Fibroblast of lung (primary cell): ENCODE measurements around the gene EEF2K. TPM values are rescaled to one million over a fixed set of nuclear protein-coding genes. Genes with fewer than 3 reads are reported as not detected.

Source experiments
- DNase-seq, 2 donors: peaks; one replicate each; pipeline versions ENCODE4 v3.0.0 to v3.0.0-alpha.2; 2010; ENCODE audit warnings: low read depth in 2 of 2
- H2AFZ ChIP-seq: 2 replicates; pipeline ENCODE4 v1.5.1; 2012; ENCODE audit warnings: low read length, control low read depth, inconsistent platforms
- H3K27ac ChIP-seq: 2 replicates; pipeline ENCODE4 v1.5.1; 2011; ENCODE audit warnings: low read length, control low read depth; ENCODE audit not compliant: insufficient read depth
- H3K27me3 ChIP-seq: 2 replicates; pipeline ENCODE4 v1.5.1; 2011; ENCODE audit warnings: mild to moderate bottlenecking, low read length; ENCODE audit not compliant: control insufficient read depth, insufficient read depth
- H3K36me3 ChIP-seq: 2 replicates; pipeline ENCODE4 v1.5.1; 2011; ENCODE audit warnings: low read length; ENCODE audit not compliant: control insufficient read depth, insufficient read depth
- H3K4me1 ChIP-seq: 2 replicates; pipeline ENCODE4 v1.5.1; 2011; ENCODE audit warnings: low read length; ENCODE audit not compliant: control insufficient read depth, insufficient read depth; ENCODE audit errors: extremely low read depth
- H3K4me2 ChIP-seq: 2 replicates; pipeline ENCODE4 v1.5.1; 2011; ENCODE audit warnings: low read length, control low read depth; ENCODE audit not compliant: insufficient read depth; ENCODE audit errors: extremely low read depth
- H3K4me3 ChIP-seq, 4 experiments: fragments of 200-600 bp in 1 of 4; sonication (generic) in 1 of 4; replicated peaks in 1 of 4; 2 replicates each; pipeline ENCODE4 v1.5.1; 2011 to 2016; ENCODE audit warnings: low read length in 4 of 4, low read depth in 3 of 4, mild to moderate bottlenecking in 3 of 4, control low read depth in 2 of 4, inconsistent platforms in 1 of 4, mixed read lengths in 1 of 4; ENCODE audit not compliant: insufficient read depth in 1 of 4; ENCODE audit errors: control extremely low read depth in 1 of 4
- H3K79me2 ChIP-seq: 2 replicates; pipeline ENCODE4 v1.5.1; 2012; ENCODE audit warnings: mild to moderate bottlenecking, low read length, inconsistent platforms; ENCODE audit not compliant: control insufficient read depth, insufficient read depth
- H3K9ac ChIP-seq: 2 replicates; pipeline ENCODE4 v1.5.1; 2011; ENCODE audit warnings: mild to moderate bottlenecking, low read length, control low read depth; ENCODE audit not compliant: insufficient read depth
- H3K9me3 ChIP-seq: 2 replicates; pipeline ENCODE4 v1.5.1; 2012; ENCODE audit warnings: low read depth, low read length; ENCODE audit not compliant: control insufficient read depth, insufficient read depth
- H4K20me1 ChIP-seq: 2 replicates; pipeline ENCODE4 v1.5.1; 2011; ENCODE audit warnings: low read length; ENCODE audit not compliant: control insufficient read depth, insufficient read depth; ENCODE audit errors: extremely low read depth
- EZH2 ChIP-seq: IDR thresholded peaks from 2 replicates; pipeline ENCODE4 v1.5.1; 2012; ENCODE audit warnings: low read length, control low read depth, mild to moderate bottlenecking; ENCODE audit errors: missing control alignments
- polyA plus RNA-seq, 2 donors: library from polyadenylated mRNA; depleted of rRNA in 1 of 2; stranded (reverse) in 1 of 2; unstranded in 1 of 2; fragments of >200 nt; gene quantifications; 2 replicates each; pipeline ENCODE4 v1.2.1, GENCODE V29; 2011 to 2012; ENCODE audit warnings: missing spikeins in 1 of 2
- total RNA-seq: library from RNA; depleted of rRNA; stranded (reverse); fragments of >200 nt; gene quantifications from 2 replicates; pipeline ENCODE4 v1.2.1, GENCODE V29; 2014
- TF ChIP-seq, protein P1 (sequence below), 2 donors: IDR thresholded peaks in 1 of 2; conservative IDR thresholded peaks in 1 of 2; 1 replicate in 1 of 2; 2 replicates in 1 of 2; pipeline ENCODE4 v1.5.1; 2011 to 2012; ENCODE audit warnings: low read length in 2 of 2, control low read depth in 1 of 2, inconsistent platforms in 1 of 2, low read depth in 1 of 2, mild to moderate bottlenecking in 1 of 2

EEF2K gene
- total and polyA plus RNA-seq, 2 donors (not counting 1 experiment from before 2014, with no cell fraction given): 8.9 to 22.6 TPM

DNA sequence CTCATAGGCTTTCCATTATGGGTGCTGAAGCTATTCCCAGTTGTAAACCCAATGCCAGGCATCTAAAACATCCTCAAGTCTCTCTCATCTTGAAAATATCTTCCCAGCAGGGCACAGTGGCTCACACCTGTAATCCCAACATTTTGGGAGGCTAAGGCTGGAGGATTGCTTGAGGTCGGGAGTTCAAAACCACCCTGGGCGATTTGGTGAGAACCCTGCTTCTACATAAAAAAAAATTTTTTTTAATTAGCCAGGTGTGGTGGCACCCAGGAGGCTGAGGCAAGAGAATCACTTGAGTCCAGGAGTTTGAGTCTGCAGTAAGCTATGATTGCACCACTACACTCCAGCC is 13.0 kb upstream of the EEF2K start:
- Histone ChIP-seq H3K4me1 (peaks cover 8% of the 10 kb centered on the region), H3K9ac (no peak overlapping the region), H3K9me3 (no peaks in the 10 kb centered on the region), H2AFZ (no peak overlapping the region), H3K27ac (peak overlapping the region; percentile 91), H3K27me3 (no peaks in the 10 kb centered on the region), H3K4me3 (peak overlapping the region in 2 of 4 experiments; percentile 42 to 53), H4K20me1 (no peaks in the 10 kb centered on the region), H3K4me2 (peak overlapping the region; percentile 41), H3K36me3 (no peaks in the 10 kb centered on the region), H3K79me2 (no peaks in the 10 kb centered on the region)
- TF ChIP-seq EZH2: no peak
- DNase-seq: no peak

DNA sequence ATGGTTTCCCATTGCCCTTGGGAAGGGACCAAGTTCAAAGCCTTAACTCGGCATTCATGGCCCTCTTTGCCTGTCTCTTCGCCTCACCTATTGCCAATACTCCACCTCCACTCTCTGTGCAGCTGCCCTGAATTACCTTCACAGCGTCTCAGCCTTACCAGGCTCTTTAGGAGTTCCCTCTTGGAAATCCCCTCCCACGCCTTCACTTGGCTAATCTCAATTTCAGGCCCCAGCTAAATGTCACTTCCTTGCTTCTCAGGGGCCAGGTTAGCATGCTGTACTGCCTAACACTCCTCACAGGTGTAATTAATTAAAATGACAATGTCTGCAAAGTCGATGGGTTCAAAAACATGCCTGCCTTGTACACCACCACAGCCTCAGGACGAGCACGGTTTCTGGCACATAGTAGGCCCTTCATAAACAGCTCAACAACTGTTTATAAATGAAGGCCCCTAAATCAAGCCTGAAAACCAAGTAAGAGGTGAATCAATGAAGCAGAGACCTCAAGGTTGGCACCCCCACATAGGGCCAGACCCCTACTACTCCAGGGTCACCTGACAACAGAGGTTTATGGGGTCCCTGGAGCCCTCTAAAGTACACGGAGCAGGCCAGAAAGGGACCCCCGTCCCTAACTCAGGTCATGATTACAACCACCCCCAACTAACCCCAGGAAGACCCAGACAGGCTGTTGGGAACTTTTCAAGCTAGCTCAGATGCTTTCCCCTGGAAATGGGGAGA is 11.2 kb upstream of the EEF2K start:
- Histone ChIP-seq H4K20me1 (no peaks in the 10 kb centered on the region), H3K4me2 (no peak overlapping the region), H3K79me2 (no peaks in the 10 kb centered on the region), H3K36me3 (no peaks in the 10 kb centered on the region), H3K27ac (no peak overlapping the region), H3K9ac (no peak overlapping the region), H3K4me3 (no peak overlapping the region), H2AFZ (no peak overlapping the region), H3K4me1 (peaks cover 12% of the 10 kb centered on the region), H3K9me3 (no peaks in the 10 kb centered on the region), H3K27me3 (no peaks in the 10 kb centered on the region)
- DNase-seq: no peak
- TF ChIP-seq, protein P1, sequence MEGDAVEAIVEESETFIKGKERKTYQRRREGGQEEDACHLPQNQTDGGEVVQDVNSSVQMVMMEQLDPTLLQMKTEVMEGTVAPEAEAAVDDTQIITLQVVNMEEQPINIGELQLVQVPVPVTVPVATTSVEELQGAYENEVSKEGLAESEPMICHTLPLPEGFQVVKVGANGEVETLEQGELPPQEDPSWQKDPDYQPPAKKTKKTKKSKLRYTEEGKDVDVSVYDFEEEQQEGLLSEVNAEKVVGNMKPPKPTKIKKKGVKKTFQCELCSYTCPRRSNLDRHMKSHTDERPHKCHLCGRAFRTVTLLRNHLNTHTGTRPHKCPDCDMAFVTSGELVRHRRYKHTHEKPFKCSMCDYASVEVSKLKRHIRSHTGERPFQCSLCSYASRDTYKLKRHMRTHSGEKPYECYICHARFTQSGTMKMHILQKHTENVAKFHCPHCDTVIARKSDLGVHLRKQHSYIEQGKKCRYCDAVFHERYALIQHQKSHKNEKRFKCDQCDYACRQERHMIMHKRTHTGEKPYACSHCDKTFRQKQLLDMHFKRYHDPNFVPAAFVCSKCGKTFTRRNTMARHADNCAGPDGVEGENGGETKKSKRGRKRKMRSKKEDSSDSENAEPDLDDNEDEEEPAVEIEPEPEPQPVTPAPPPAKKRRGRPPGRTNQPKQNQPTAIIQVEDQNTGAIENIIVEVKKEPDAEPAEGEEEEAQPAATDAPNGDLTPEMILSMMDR (conservative IDR thresholded peaks at IDR 0.05 in 1 of 2, IDR thresholded peaks at IDR 0.05 in 1 of 2; ENCODE audit: low read depth in 1 of 2, low read length in 2 of 2): no peak
- no peak for TF ChIP-seq EZH2

DNA sequence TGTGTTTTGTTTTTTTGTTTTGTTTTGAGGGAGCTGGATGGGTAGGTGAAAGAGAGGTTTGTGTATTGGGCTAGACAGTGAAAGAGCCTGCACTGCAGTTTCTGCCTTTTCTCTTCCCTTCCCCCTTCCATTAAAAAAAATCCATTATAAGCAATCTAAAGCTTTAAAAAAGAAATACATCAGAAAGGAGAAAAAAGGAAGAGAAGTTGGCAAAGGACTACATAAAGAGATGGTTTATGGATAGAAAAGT is 10.7 kb upstream of the EEF2K start:
- peaks cover 11% of the 10 kb centered on the region for H3K4me1 ChIP-seq
- H2AFZ ChIP-seq: no peak overlapping the region
- H3K36me3 ChIP-seq: no peaks in the 10 kb centered on the region
- DNase-seq: no peak
- H3K4me3 ChIP-seq: no peak overlapping the region
- no peaks in the 10 kb centered on the region for H3K27me3 ChIP-seq
- no peak overlapping the region for H3K27ac ChIP-seq
- no peak overlapping the region for H3K9ac ChIP-seq
- peak overlapping the region; percentile 17 for H3K4me2 ChIP-seq
- H3K9me3 ChIP-seq: no peaks in the 10 kb centered on the region
- H3K79me2 ChIP-seq: no peaks in the 10 kb centered on the region
- no peaks in the 10 kb centered on the region for H4K20me1 ChIP-seq
- TF ChIP-seq, protein P1 (conservative IDR thresholded peaks at IDR 0.05 in 1 of 2, IDR thresholded peaks at IDR 0.05 in 1 of 2; ENCODE audit: low read depth in 1 of 2, low read length in 2 of 2): no peak
- no peak for TF ChIP-seq EZH2
